A673 (cell line): ENCODE measurements around the gene NDRG4.

Experiments
- EZH2 ChIP-seq: fragments of 200-600 bp; sonication (generic); IDR thresholded peaks from 2 replicates; pipeline ENCODE4 v1.6.1; 2017; ENCODE audit warnings: borderline replicate concordance, low read depth, mild to moderate bottlenecking, mixed read lengths, antibody characterized with exemption, low read length; ENCODE audit not compliant: poor library complexity, severe bottlenecking
- TF ChIP-seq, protein P1 (sequence below): fragments of 300-800, 200-600 bp; sonication (generic); conservative IDR thresholded peaks from 2 replicates; pipeline ENCODE4 v1.5.1; 2017; ENCODE audit warnings: low read depth, mild to moderate bottlenecking, antibody characterized with exemption, low read length, moderate library complexity, mixed read lengths

DNA sequence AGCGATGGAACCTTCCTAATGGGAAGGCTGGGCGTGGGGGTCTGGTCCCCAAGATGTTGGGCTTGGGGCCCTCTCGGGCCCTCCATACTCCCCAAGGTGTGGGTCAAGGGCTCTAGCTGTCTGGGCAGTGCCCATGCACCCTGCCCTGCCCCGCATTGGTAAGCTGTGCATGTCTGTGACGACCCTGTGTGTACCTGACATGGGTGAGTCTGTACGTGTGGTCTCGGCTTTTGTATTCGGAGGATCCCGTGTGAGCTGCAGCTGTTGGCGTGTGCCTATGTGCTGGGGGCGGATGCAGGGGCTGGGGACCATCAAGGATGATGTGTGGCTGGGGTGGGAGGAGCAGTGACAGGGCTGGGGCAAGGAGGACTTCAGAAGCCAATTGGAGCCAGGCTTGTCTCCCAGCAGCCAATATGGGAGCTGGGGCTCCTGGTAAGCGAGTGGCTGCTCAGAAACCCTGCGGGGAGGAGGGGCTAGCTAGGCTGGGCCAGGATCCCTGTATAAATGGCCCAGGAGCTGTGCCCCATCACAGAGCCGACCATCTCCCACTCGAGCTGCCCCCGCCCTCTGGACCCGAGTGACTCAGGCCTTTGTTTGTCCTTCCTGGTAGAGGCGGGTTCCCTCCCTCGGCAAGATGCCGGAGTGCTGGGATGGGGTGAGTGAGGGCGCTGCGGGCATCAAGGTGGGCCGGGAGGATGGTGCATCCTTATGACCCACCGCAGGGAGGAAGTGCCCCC, at the start of gene NDRG4:
- TF ChIP-seq, protein P1, sequence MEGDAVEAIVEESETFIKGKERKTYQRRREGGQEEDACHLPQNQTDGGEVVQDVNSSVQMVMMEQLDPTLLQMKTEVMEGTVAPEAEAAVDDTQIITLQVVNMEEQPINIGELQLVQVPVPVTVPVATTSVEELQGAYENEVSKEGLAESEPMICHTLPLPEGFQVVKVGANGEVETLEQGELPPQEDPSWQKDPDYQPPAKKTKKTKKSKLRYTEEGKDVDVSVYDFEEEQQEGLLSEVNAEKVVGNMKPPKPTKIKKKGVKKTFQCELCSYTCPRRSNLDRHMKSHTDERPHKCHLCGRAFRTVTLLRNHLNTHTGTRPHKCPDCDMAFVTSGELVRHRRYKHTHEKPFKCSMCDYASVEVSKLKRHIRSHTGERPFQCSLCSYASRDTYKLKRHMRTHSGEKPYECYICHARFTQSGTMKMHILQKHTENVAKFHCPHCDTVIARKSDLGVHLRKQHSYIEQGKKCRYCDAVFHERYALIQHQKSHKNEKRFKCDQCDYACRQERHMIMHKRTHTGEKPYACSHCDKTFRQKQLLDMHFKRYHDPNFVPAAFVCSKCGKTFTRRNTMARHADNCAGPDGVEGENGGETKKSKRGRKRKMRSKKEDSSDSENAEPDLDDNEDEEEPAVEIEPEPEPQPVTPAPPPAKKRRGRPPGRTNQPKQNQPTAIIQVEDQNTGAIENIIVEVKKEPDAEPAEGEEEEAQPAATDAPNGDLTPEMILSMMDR, result no peak
- no peak for TF ChIP-seq EZH2
